WTC11 (cell line): ENCODE measurements around the gene PPP2R5A. TPM values are rescaled to one million over a fixed set of nuclear protein-coding genes. Genes with fewer than 3 reads are reported as not detected.

Experiments used
- ATAC-seq: fragments of 200-7000 bp; cut with Tn5 transposase; 2 replicates; pipeline ENCODE4 v1.10.0; 2021; ENCODE audit warnings: mild to moderate bottlenecking, moderate library complexity
- CTCF ChIA-PET: fragments of 300-600 bp; sonication (Branson Sonifier 250); formaldehyde crosslinking; loops from one replicate; lab custom pipeline; 2021; ENCODE audit warnings: antibody characterized with exemption; lab: Charles Lee
- POLR2A ChIA-PET: fragments of 350-600 bp; sonication (Branson Sonifier 250); formaldehyde crosslinking; loops from one replicate; lab custom pipeline; 2021; ENCODE audit warnings: antibody characterized with exemption; lab: Charles Lee
- DNase-seq: peaks from one replicate; pipeline ENCODE4 v3.0.0; 2021; ENCODE audit warnings: low spot score
- H3K27ac Mint-ChIP-seq: 2 replicates; pipeline ENCODE4 v1.8.0; 2021; ENCODE audit warnings: mixed read lengths
- H3K27me3 Mint-ChIP-seq: 2 replicates; pipeline ENCODE4 v1.8.0; 2021; ENCODE audit warnings: low read depth, mild to moderate bottlenecking, moderate library complexity, mixed read lengths
- H3K36me3 Mint-ChIP-seq: 2 replicates; pipeline ENCODE4 v1.8.0; 2021; ENCODE audit warnings: mixed read lengths
- H3K4me1 Mint-ChIP-seq: 2 replicates; pipeline ENCODE4 v1.8.0; 2022; ENCODE audit warnings: mixed read lengths
- H3K4me3 Mint-ChIP-seq: 2 replicates; pipeline ENCODE4 v1.8.0; 2021; ENCODE audit warnings: mild to moderate bottlenecking, moderate library complexity, mixed read lengths
- H3K9me3 Mint-ChIP-seq: 2 replicates; pipeline ENCODE4 v1.8.0; 2021; ENCODE audit warnings: mixed read lengths
- CREM ChIP-seq: sonication (generic); formaldehyde crosslinking; IDR thresholded peaks from 2 replicates; pipeline ENCODE4 v1.8.1; 2022; ENCODE audit warnings: mild to moderate bottlenecking, missing genetic modification reagents, moderate library complexity
- ELF4 ChIP-seq: sonication (generic); formaldehyde crosslinking; IDR thresholded peaks from 2 replicates; pipeline ENCODE4 v1.8.1; 2022; ENCODE audit warnings: low read depth, mild to moderate bottlenecking, moderate library complexity, missing genetic modification reagents
- ESRRA ChIP-seq: sonication (generic); formaldehyde crosslinking; IDR thresholded peaks from 2 replicates; pipeline ENCODE4 v1.8.1; 2022; ENCODE audit warnings: mild to moderate bottlenecking, missing genetic modification reagents, borderline replicate concordance
- ETV6 ChIP-seq: sonication (generic); formaldehyde crosslinking; IDR thresholded peaks from 2 replicates; pipeline ENCODE4 v1.8.1; 2022; ENCODE audit warnings: mild to moderate bottlenecking, missing genetic modification reagents
- JAZF1 ChIP-seq: fragments of 250-450 bp; sonication (Bioruptor Pico); IDR thresholded peaks from 2 replicates; pipeline ENCODE4 v1.9.0; 2021; ENCODE audit warnings: moderate library complexity, mild to moderate bottlenecking, inconsistent platforms
- NFE2L1 ChIP-seq: sonication (generic); formaldehyde crosslinking; IDR thresholded peaks from 2 replicates; pipeline ENCODE4 v1.8.1; 2023; ENCODE audit warnings: missing genetic modification reagents
- NR3C1 ChIP-seq: sonication (generic); formaldehyde crosslinking; conservative IDR thresholded peaks from 2 replicates; pipeline ENCODE4 v1.8.1; 2023; ENCODE audit warnings: low read depth, mild to moderate bottlenecking, missing genetic modification reagents
- PRRX2 ChIP-seq: fragments of 250-450 bp; sonication (Bioruptor Pico); IDR thresholded peaks from 2 replicates; pipeline ENCODE4 v1.8.0; 2021; ENCODE audit warnings: mild to moderate bottlenecking
- RELA ChIP-seq: sonication (generic); formaldehyde crosslinking; IDR thresholded peaks from 2 replicates; pipeline ENCODE4 v1.8.1; 2022; ENCODE audit warnings: missing genetic modification reagents, mild to moderate bottlenecking, borderline replicate concordance
- RORB ChIP-seq: fragments of 250-450 bp; sonication (Bioruptor Pico); IDR thresholded peaks from 2 replicates; pipeline ENCODE4 v1.9.0; 2021; ENCODE audit warnings: mild to moderate bottlenecking
- TCF7 ChIP-seq: sonication (generic); formaldehyde crosslinking; IDR thresholded peaks from 2 replicates; pipeline ENCODE4 v1.8.0; 2022; ENCODE audit warnings: mild to moderate bottlenecking, low read depth, missing genetic modification reagents, moderate library complexity
- TP53 ChIP-seq: sonication (generic); formaldehyde crosslinking; IDR thresholded peaks from 2 replicates; pipeline ENCODE4 v1.8.1; 2023; ENCODE audit warnings: mild to moderate bottlenecking, missing genetic modification reagents
- ZNF121 ChIP-seq: sonication (generic); formaldehyde crosslinking; IDR thresholded peaks from 2 replicates; pipeline ENCODE4 v1.8.0; 2023; ENCODE audit warnings: missing genetic modification reagents
- ZNF219 ChIP-seq: sonication (generic); formaldehyde crosslinking; IDR thresholded peaks from 2 replicates; pipeline ENCODE4 v1.8.0; 2023; ENCODE audit warnings: missing genetic modification reagents, mild to moderate bottlenecking, borderline replicate concordance
- total RNA-seq: library from RNA; stranded (reverse); gene quantifications from 3 replicates; pipeline ENCODE4 v1.2.3, GENCODE V29; 2021
- TF ChIP-seq, protein P1 (sequence below): sonication (generic); formaldehyde crosslinking; IDR thresholded peaks from 2 replicates; pipeline ENCODE4 v1.8.1; 2022; ENCODE audit warnings: low read depth, mild to moderate bottlenecking, moderate library complexity, missing genetic modification reagents, borderline replicate concordance
- TF ChIP-seq, protein P2 (sequence below): sonication (generic); formaldehyde crosslinking; IDR thresholded peaks from 2 replicates; pipeline ENCODE4 v1.8.1; 2022; ENCODE audit warnings: low read depth, missing genetic modification reagents, borderline replicate concordance
- TF ChIP-seq, protein P3 (sequence below): sonication (generic); formaldehyde crosslinking; IDR thresholded peaks from 2 replicates; pipeline ENCODE4 v1.8.1; 2022; ENCODE audit warnings: mild to moderate bottlenecking, missing genetic modification reagents, moderate library complexity, borderline replicate concordance
- TF ChIP-seq, protein P4 (sequence below): sonication (generic); formaldehyde crosslinking; IDR thresholded peaks from 2 replicates; pipeline ENCODE4 v1.8.0; 2022; ENCODE audit warnings: mild to moderate bottlenecking, missing genetic modification reagents
- TF ChIP-seq, protein P5 (sequence below): sonication (generic); formaldehyde crosslinking; IDR thresholded peaks from 2 replicates; pipeline ENCODE4 v1.8.1; 2022; ENCODE audit warnings: missing genetic modification reagents, borderline replicate concordance
- TF ChIP-seq, protein P6 (sequence below): sonication (generic); formaldehyde crosslinking; IDR thresholded peaks from 2 replicates; pipeline ENCODE4 v1.8.1; 2023; ENCODE audit warnings: mild to moderate bottlenecking, missing genetic modification reagents, borderline replicate concordance
- TF ChIP-seq, protein P7 (sequence below): sonication (generic); formaldehyde crosslinking; IDR thresholded peaks from 2 replicates; pipeline ENCODE4 v1.8.0; 2022; ENCODE audit warnings: mild to moderate bottlenecking, missing genetic modification reagents
- TF ChIP-seq, protein P8 (sequence below): fragments of 250-450 bp; sonication (Bioruptor Pico); IDR thresholded peaks from 2 replicates; pipeline ENCODE4 v2.1.2; 2022; ENCODE audit warnings: mild to moderate bottlenecking, moderate library complexity

The PPP2R5A gene
- total RNA-seq, 1 experiment from 2014 or later: 35.9 TPM

DNA sequence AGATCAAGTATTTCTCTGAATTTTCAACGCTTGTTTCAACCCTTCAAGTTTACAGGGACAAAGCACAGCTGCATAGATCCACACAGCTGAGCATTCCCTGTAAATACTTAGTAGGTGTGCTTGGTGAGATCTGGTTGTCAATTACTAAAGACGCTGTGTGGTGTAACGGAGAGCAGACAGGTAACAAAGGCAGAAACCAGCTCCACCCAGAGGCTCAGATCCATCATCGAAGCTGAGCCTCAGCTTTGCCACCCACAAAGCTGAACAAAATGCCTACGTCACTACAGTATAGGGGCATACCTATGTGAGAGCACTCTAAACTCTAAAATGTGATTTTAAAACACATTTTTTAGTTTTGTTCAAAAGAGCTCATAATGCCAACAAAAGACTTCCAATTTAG is 90.8 kb downstream of the PPP2R5A start:
- Mint-ChIP-seq H3K9me3 (peaks cover 7% of the 10 kb centered on the region), H3K4me3 (no peak overlapping the region), H3K27me3 (no peaks in the 10 kb centered on the region), H3K4me1 (no peaks in the 10 kb centered on the region), H3K27ac (peak overlapping the region; percentile 34; the same call in 1 of the 2 replicates), H3K36me3 (peaks cover 78% of the 10 kb centered on the region)
- ChIA-PET CTCF (interaction anchor here (0.5 to 1.8 kb wide), 3 partner anchors 14 to 278 kb away, joined by 3 to 17 read pairs (median 3); no protein-coding TSS in a partner anchor), POLR2A (no interaction called here)
- TF ChIP-seq TCF7: no peak
- TF ChIP-seq ESRRA (CRISPR knock-in tag): no peak
- no peak for TF ChIP-seq NR3C1
- TF ChIP-seq, protein P1, sequence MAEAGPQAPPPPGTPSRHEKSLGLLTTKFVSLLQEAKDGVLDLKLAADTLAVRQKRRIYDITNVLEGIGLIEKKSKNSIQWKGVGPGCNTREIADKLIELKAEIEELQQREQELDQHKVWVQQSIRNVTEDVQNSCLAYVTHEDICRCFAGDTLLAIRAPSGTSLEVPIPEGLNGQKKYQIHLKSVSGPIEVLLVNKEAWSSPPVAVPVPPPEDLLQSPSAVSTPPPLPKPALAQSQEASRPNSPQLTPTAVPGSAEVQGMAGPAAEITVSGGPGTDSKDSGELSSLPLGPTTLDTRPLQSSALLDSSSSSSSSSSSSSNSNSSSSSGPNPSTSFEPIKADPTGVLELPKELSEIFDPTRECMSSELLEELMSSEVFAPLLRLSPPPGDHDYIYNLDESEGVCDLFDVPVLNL (CRISPR knock-in tag): no peak
- TF ChIP-seq, protein P2, sequence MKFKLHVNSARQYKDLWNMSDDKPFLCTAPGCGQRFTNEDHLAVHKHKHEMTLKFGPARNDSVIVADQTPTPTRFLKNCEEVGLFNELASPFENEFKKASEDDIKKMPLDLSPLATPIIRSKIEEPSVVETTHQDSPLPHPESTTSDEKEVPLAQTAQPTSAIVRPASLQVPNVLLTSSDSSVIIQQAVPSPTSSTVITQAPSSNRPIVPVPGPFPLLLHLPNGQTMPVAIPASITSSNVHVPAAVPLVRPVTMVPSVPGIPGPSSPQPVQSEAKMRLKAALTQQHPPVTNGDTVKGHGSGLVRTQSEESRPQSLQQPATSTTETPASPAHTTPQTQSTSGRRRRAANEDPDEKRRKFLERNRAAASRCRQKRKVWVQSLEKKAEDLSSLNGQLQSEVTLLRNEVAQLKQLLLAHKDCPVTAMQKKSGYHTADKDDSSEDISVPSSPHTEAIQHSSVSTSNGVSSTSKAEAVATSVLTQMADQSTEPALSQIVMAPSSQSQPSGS (CRISPR knock-in tag): no peak
- no peak for TF ChIP-seq RELA (CRISPR knock-in tag)
- TF ChIP-seq CREM (CRISPR knock-in tag): no peak
- TF ChIP-seq RORB (CRISPR knock-in tag): no peak
- TF ChIP-seq ZNF121 (CRISPR knock-in tag): no peak
- TF ChIP-seq NFE2L1 (CRISPR knock-in tag): no peak
- TF ChIP-seq, protein P3, sequence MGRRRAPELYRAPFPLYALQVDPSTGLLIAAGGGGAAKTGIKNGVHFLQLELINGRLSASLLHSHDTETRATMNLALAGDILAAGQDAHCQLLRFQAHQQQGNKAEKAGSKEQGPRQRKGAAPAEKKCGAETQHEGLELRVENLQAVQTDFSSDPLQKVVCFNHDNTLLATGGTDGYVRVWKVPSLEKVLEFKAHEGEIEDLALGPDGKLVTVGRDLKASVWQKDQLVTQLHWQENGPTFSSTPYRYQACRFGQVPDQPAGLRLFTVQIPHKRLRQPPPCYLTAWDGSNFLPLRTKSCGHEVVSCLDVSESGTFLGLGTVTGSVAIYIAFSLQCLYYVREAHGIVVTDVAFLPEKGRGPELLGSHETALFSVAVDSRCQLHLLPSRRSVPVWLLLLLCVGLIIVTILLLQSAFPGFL: no peak
- TF ChIP-seq JAZF1 (CRISPR knock-in tag): no peak
- TF ChIP-seq TP53 (CRISPR knock-in tag): no peak
- no peak for TF ChIP-seq ZNF219 (CRISPR knock-in tag)
- no peak for TF ChIP-seq PRRX2 (CRISPR knock-in tag)
- TF ChIP-seq ELF4 (CRISPR knock-in tag): no peak
- TF ChIP-seq, protein P4, sequence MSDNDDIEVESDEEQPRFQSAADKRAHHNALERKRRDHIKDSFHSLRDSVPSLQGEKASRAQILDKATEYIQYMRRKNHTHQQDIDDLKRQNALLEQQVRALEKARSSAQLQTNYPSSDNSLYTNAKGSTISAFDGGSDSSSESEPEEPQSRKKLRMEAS (CRISPR knock-in tag): no peak
- ATAC-seq (no peak), DNase-seq (no peak)

DNA sequence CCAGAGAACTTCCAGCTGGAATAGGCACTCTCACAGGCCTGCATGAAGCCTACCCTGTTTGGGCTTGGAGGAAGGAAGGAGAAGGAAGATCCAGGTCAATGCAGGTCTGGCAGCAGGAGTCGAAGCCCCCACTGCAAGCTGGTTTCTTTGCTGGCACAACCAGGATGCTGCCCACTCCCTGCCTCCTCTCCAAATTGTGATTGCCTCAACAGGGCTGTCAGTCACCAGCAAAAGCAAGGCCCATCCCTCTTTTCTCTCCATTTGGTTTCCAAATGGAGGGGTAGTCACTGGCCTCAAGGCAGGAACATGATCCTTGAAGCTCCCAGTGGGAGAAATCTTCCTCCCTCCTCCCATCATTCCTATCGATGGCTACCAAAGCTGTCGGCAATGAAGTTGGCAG is 92.4 kb downstream of the PPP2R5A start:
- ChIA-PET POLR2A (no interaction called here), CTCF (interaction anchor here (1.3 to 1.8 kb wide), 2 partner anchors 10 to 78 kb away, joined by 4 to 6 read pairs; no protein-coding TSS in a partner anchor)
- peaks cover 68% of the 10 kb centered on the region for H3K36me3 Mint-ChIP-seq
- H3K27ac Mint-ChIP-seq: no peak overlapping the region
- no peak for DNase-seq
- no peak for ATAC-seq
- no peaks in the 10 kb centered on the region for H3K27me3 Mint-ChIP-seq
- no peaks in the 10 kb centered on the region for H3K4me1 Mint-ChIP-seq
- H3K9me3 Mint-ChIP-seq: peaks cover 7% of the 10 kb centered on the region
- H3K4me3 Mint-ChIP-seq: no peak overlapping the region
- TF ChIP-seq ETV6 (CRISPR knock-in tag): no peak
- TF ChIP-seq, protein P5, sequence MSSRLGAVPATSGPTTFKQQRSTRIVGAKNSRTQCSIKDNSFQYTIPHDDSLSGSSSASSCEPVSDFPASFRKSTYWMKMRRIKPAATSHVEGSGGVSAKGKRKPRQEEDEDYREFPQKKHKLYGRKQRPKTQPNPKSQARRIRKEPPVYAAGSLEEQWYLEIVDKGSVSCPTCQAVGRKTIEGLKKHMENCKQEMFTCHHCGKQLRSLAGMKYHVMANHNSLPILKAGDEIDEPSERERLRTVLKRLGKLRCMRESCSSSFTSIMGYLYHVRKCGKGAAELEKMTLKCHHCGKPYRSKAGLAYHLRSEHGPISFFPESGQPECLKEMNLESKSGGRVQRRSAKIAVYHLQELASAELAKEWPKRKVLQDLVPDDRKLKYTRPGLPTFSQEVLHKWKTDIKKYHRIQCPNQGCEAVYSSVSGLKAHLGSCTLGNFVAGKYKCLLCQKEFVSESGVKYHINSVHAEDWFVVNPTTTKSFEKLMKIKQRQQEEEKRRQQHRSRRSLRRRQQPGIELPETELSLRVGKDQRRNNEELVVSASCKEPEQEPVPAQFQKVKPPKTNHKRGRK (CRISPR knock-in tag): no peak
- TF ChIP-seq, protein P6, sequence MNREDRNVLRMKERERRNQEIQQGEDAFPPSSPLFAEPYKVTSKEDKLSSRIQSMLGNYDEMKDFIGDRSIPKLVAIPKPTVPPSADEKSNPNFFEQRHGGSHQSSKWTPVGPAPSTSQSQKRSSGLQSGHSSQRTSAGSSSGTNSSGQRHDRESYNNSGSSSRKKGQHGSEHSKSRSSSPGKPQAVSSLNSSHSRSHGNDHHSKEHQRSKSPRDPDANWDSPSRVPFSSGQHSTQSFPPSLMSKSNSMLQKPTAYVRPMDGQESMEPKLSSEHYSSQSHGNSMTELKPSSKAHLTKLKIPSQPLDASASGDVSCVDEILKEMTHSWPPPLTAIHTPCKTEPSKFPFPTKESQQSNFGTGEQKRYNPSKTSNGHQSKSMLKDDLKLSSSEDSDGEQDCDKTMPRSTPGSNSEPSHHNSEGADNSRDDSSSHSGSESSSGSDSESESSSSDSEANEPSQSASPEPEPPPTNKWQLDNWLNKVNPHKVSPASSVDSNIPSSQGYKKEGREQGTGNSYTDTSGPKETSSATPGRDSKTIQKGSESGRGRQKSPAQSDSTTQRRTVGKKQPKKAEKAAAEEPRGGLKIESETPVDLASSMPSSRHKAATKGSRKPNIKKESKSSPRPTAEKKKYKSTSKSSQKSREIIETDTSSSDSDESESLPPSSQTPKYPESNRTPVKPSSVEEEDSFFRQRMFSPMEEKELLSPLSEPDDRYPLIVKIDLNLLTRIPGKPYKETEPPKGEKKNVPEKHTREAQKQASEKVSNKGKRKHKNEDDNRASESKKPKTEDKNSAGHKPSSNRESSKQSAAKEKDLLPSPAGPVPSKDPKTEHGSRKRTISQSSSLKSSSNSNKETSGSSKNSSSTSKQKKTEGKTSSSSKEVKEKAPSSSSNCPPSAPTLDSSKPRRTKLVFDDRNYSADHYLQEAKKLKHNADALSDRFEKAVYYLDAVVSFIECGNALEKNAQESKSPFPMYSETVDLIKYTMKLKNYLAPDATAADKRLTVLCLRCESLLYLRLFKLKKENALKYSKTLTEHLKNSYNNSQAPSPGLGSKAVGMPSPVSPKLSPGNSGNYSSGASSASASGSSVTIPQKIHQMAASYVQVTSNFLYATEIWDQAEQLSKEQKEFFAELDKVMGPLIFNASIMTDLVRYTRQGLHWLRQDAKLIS: no peak
- TF ChIP-seq, protein P7, sequence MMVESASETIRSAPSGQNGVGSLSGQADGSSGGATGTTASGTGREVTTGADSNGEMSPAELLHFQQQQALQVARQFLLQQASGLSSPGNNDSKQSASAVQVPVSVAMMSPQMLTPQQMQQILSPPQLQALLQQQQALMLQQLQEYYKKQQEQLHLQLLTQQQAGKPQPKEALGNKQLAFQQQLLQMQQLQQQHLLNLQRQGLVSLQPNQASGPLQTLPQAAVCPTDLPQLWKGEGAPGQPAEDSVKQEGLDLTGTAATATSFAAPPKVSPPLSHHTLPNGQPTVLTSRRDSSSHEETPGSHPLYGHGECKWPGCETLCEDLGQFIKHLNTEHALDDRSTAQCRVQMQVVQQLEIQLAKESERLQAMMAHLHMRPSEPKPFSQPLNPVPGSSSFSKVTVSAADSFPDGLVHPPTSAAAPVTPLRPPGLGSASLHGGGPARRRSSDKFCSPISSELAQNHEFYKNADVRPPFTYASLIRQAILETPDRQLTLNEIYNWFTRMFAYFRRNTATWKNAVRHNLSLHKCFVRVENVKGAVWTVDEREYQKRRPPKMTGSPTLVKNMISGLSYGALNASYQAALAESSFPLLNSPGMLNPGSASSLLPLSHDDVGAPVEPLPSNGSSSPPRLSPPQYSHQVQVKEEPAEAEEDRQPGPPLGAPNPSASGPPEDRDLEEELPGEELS (CRISPR knock-in tag): no peak
- TF ChIP-seq, protein P8, sequence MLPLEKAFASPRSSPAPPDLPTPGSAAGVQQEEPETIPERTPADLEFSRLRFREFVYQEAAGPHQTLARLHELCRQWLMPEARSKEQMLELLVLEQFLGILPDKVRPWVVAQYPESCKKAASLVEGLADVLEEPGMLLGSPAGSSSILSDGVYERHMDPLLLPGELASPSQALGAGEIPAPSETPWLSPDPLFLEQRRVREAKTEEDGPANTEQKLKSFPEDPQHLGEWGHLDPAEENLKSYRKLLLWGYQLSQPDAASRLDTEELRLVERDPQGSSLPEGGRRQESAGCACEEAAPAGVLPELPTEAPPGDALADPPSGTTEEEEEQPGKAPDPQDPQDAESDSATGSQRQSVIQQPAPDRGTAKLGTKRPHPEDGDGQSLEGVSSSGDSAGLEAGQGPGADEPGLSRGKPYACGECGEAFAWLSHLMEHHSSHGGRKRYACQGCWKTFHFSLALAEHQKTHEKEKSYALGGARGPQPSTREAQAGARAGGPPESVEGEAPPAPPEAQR: no peak
